DOHH2 (cell line): ENCODE data around the gene MUC20.

Experiments
- H3F3A ChIP-seq: fragments of 200-600 bp; sonication (generic), shearing (Covaris generic); 2 replicates; pipeline ENCODE4 v1.6.0; 2016; ENCODE audit warnings: antibody characterized with exemption, mild to moderate bottlenecking; ENCODE audit not compliant: control insufficient read depth, insufficient read depth
- H3K27ac ChIP-seq: fragments of 200-600 bp; sonication (generic); 2 replicates; pipeline ENCODE4 v1.5.1; 2014; ENCODE audit warnings: low read depth, mild to moderate bottlenecking, low read length, moderate library complexity
- H3K27me3 ChIP-seq: fragments of 200-600 bp; sonication (generic); 2 replicates; pipeline ENCODE4 v1.6.1; 2014; ENCODE audit warnings: mild to moderate bottlenecking, low read length, mixed read lengths; ENCODE audit not compliant: control insufficient read depth
- H3K36me3 ChIP-seq: fragments of 200-600 bp; sonication (generic); 2 replicates; pipeline ENCODE4 v1.6.1; 2014; ENCODE audit warnings: mild to moderate bottlenecking, low read length, moderate library complexity, mixed read lengths; ENCODE audit not compliant: control insufficient read depth
- H3K4me1 ChIP-seq: fragments of 200-600 bp; sonication (generic); 2 replicates; pipeline ENCODE4 v1.6.1; 2014; ENCODE audit warnings: mild to moderate bottlenecking, low read length, mixed read lengths; ENCODE audit not compliant: control insufficient read depth
- H3K4me2 ChIP-seq: fragments of 200-600 bp; sonication (generic); 2 replicates; pipeline ENCODE4 v1.6.0; 2014; ENCODE audit warnings: mild to moderate bottlenecking, low read length, moderate library complexity
- H3K4me3 ChIP-seq: fragments of 200-600 bp; sonication (generic); 2 replicates; pipeline ENCODE4 v1.5.1; 2014; ENCODE audit warnings: mild to moderate bottlenecking, low read length, mixed read lengths
- H3K79me2 ChIP-seq: fragments of 200-600 bp; sonication (generic); 2 replicates; pipeline ENCODE4 v1.6.1; 2014; ENCODE audit warnings: mild to moderate bottlenecking, low read length, mixed read lengths; ENCODE audit not compliant: control insufficient read depth
- H3K9me2 ChIP-seq: fragments of 200-600 bp; sonication (generic); replicated peaks from 2 replicates; pipeline ENCODE4 v1.6.1; 2014; ENCODE audit warnings: mild to moderate bottlenecking, low read length, mixed read lengths; ENCODE audit not compliant: control insufficient read depth
- H3K9me3 ChIP-seq: fragments of 200-600 bp; sonication (generic); 2 replicates; pipeline ENCODE4 v1.6.1; 2014; ENCODE audit warnings: antibody characterized with exemption, low read length, mixed read lengths; ENCODE audit not compliant: control insufficient read depth, insufficient read depth
- H4K20me1 ChIP-seq: fragments of 200-600 bp; sonication (generic); 2 replicates; pipeline ENCODE4 v1.6.0; 2014; ENCODE audit warnings: low read depth, mild to moderate bottlenecking, antibody characterized with exemption, low read length, moderate library complexity; ENCODE audit not compliant: control insufficient read depth, insufficient read depth
- EZH2phosphoT487 ChIP-seq: fragments of 200-600 bp; sonication (generic); IDR thresholded peaks from 2 replicates; pipeline ENCODE4 v1.6.1; 2017; ENCODE audit warnings: borderline replicate concordance, mild to moderate bottlenecking, antibody characterized with exemption, low read length, moderate library complexity, mixed read lengths
- TF ChIP-seq, protein P1 (sequence below): fragments of 200-600 bp; sonication (generic); IDR thresholded peaks from one replicate; pipeline ENCODE4 v1.5.1; 2014; ENCODE audit warnings: antibody characterized with exemption, mild to moderate bottlenecking, low read depth, low read length; ENCODE audit not compliant: poor library complexity, severe bottlenecking

MUC20 gene

DNA sequence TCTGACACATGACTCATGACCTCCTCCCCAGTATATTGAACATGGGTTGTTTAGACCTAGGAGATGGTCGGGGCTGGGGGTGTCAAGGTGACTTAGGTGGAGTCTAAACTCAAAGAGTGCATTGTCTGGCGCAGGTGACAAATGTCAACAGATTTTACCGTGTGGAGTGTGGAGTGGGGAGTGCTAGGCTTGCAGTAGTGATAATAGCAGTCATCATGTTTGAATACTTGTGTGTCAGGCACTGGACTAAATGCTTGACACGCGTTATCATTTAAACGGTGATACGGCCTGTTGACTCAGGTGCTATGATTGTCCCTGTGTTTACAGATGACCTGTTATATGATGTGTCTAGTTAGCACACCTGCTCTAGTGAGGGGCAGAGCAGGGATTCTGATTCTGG is 30.8 kb downstream of the MUC20 start:
- Histone ChIP-seq H3K27ac (no peak overlapping the region), H3K4me2 (no peak overlapping the region), H3K36me3 (no peaks in the 10 kb centered on the region), H3K4me3 (no peak overlapping the region), H4K20me1 (no peaks in the 10 kb centered on the region), H3K27me3 (no peaks in the 10 kb centered on the region), H3K4me1 (peaks cover 3% of the 10 kb centered on the region; the same call in 1 of the 2 replicates), H3K9me3 (no peaks in the 10 kb centered on the region), H3K79me2 (no peaks in the 10 kb centered on the region), H3F3A (no peaks in the 10 kb centered on the region), H3K9me2 (no peaks in the 10 kb centered on the region)
- TF ChIP-seq, protein P1, sequence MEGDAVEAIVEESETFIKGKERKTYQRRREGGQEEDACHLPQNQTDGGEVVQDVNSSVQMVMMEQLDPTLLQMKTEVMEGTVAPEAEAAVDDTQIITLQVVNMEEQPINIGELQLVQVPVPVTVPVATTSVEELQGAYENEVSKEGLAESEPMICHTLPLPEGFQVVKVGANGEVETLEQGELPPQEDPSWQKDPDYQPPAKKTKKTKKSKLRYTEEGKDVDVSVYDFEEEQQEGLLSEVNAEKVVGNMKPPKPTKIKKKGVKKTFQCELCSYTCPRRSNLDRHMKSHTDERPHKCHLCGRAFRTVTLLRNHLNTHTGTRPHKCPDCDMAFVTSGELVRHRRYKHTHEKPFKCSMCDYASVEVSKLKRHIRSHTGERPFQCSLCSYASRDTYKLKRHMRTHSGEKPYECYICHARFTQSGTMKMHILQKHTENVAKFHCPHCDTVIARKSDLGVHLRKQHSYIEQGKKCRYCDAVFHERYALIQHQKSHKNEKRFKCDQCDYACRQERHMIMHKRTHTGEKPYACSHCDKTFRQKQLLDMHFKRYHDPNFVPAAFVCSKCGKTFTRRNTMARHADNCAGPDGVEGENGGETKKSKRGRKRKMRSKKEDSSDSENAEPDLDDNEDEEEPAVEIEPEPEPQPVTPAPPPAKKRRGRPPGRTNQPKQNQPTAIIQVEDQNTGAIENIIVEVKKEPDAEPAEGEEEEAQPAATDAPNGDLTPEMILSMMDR: no peak
- TF ChIP-seq EZH2phosphoT487: no peak

DNA sequence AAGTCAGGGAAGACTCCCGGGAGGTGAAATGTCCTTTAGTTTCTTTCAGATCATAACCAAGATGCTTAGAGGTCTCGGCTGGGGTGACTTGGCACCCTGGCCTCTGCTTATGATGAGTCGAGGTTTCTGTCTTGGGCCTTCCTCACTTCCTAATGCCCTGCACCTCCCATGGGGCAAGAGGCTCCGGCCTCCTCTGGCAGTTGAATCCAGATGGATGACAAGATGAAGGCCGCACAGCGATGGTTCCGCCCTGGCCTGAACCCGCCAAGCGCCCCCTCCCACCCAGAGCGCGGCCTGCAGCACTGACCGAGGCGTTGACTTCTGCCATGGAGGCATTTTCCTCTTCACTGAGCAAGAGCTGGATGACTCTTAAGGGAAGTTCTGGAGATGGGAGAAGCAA is 31.3 kb downstream of the MUC20 start:
- Histone ChIP-seq H3K9me3 (no peaks in the 10 kb centered on the region), H4K20me1 (no peaks in the 10 kb centered on the region), H3F3A (no peaks in the 10 kb centered on the region), H3K4me1 (peaks cover 3% of the 10 kb centered on the region; the same call in 1 of the 2 replicates), H3K27ac (no peak overlapping the region), H3K79me2 (no peaks in the 10 kb centered on the region), H3K4me3 (no peak overlapping the region), H3K9me2 (no peaks in the 10 kb centered on the region), H3K36me3 (no peaks in the 10 kb centered on the region), H3K4me2 (no peak overlapping the region), H3K27me3 (no peaks in the 10 kb centered on the region)
- TF ChIP-seq, protein P1: no peak
- TF ChIP-seq EZH2phosphoT487: no peak

DNA sequence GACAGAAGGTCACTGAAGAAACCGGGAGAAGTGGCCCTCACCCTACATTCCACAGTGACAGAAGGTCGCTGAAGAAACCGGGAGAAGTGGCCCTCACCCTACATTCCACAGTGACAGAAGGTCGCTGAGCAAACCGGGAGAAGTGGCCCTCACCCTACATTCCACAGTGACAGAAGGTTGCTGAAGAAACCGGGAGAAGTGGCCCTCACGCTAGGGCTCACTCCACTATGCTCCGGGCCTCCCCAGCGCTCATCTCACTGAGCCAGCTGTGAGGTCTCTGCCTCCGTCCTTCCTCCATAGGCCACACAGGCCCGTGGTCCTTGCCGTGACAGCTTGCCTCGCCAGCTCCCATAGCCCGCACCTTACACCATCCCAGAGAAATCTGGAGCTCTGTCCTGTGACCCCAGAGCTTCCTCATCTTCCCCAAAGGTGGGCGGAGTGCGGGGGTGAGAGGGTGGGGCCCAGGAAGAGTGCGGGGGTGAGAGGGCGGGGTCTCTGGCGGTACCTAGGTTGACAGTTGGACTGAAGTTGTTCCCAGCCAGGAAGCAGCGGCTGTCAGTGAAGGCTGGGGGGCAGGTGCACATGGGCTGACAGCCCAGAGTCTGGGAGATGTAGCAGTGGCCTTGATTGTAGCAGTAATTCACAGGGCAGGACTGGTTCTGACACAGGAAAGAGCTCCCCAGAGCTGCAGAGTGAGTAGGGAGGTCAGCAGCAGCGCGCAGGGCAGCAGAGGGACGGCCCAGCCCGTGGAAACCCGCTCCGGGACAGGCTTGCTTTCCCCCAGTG is 32.0 kb downstream of the MUC20 start:
- peaks cover 3% of the 10 kb centered on the region; the same call in 1 of the 2 replicates for H3K4me1 ChIP-seq
- no peak overlapping the region for H3K4me2 ChIP-seq
- no peaks in the 10 kb centered on the region for H3K36me3 ChIP-seq
- H3F3A ChIP-seq: no peaks in the 10 kb centered on the region
- H3K9me3 ChIP-seq: no peaks in the 10 kb centered on the region
- no peak overlapping the region for H3K27ac ChIP-seq
- no peaks in the 10 kb centered on the region for H3K79me2 ChIP-seq
- H3K9me2 ChIP-seq: no peaks in the 10 kb centered on the region
- no peak overlapping the region for H3K4me3 ChIP-seq
- no peaks in the 10 kb centered on the region for H4K20me1 ChIP-seq
- H3K27me3 ChIP-seq: no peaks in the 10 kb centered on the region
- TF ChIP-seq, protein P1: no peak
- no peak for TF ChIP-seq EZH2phosphoT487
